Thymus (tissue), 11 donors: ENCODE measurements around the gene CANX. TPM values are rescaled to one million over a fixed set of nuclear protein-coding genes. Genes with fewer than 3 reads are reported as not detected.

Source experiments
- DNase-seq, 9 donors: peaks; one replicate each; pipeline ENCODE4 v3.0.0-alpha.2; 2013; ENCODE audit warnings: low spot score in 9 of 9, low read depth in 6 of 9, missing footprints in 1 of 9
- H3K27ac ChIP-seq, 2 donors: one replicate each; pipeline ENCODE4 v1.5.1; 2013; ENCODE audit warnings: control low read depth in 1 of 2, low read depth in 1 of 2, low read length in 1 of 2, mild to moderate bottlenecking in 1 of 2, moderate library complexity in 1 of 2
- H3K27me3 ChIP-seq, 2 donors: one replicate each; pipeline ENCODE4 v1.5.1; 2013; ENCODE audit warnings: low read length in 1 of 2; ENCODE audit not compliant: control insufficient read depth in 2 of 2, insufficient read depth in 1 of 2
- H3K36me3 ChIP-seq, 2 donors: one replicate each; pipeline ENCODE4 v1.5.1; 2013; ENCODE audit warnings: low read length in 1 of 2, mild to moderate bottlenecking in 1 of 2, moderate library complexity in 1 of 2; ENCODE audit not compliant: control insufficient read depth in 2 of 2, insufficient read depth in 2 of 2
- H3K4me1 ChIP-seq, 2 donors: one replicate each; pipeline ENCODE4 v1.5.1; 2013; ENCODE audit warnings: low read length in 2 of 2; ENCODE audit not compliant: control insufficient read depth in 2 of 2, insufficient read depth in 2 of 2
- H3K4me3 ChIP-seq, 2 donors: one replicate each; pipeline ENCODE4 v1.5.1; 2013; ENCODE audit warnings: low read length in 2 of 2, control low read depth in 1 of 2, mild to moderate bottlenecking in 1 of 2
- H3K9me3 ChIP-seq, 2 donors: one replicate each; pipeline ENCODE4 v1.5.1; 2013; ENCODE audit warnings: low read length in 1 of 2, mild to moderate bottlenecking in 1 of 2; ENCODE audit not compliant: control insufficient read depth in 2 of 2, insufficient read depth in 1 of 2
- WGBS: extraction: QIAGEN DNeasy Blood & Tissue Kit; methylation state at CpG from one replicate; pipeline ENCODE4 v1.1.7; 2013; 5-methylcytosine and 5-hydroxymethylcytosine counted together
- polyA plus RNA-seq: library from polyadenylated mRNA; stranded (reverse); fragments of 200-250 nt; gene quantifications from one replicate; pipeline ENCODE4 v1.2.3, GENCODE V29; 2013
- total RNA-seq: library from RNA; stranded (reverse); fragments of 120-200 nt; gene quantifications from one replicate; pipeline ENCODE4 v1.2.4, GENCODE V29; 2013
- donor health status: healthy.

CANX gene
- total and polyA plus RNA-seq, 2 donors = 86.1 to 173 TPM

- Histone ChIP-seq H3K9me3 (no peaks in the 10 kb centered on the region), H3K27ac (no peak overlapping the region), H3K36me3 (peaks cover 64 to 74% of the 10 kb centered on the region in 2 donors), H3K27me3 (no peaks in the 10 kb centered on the region), H3K4me3 (no peak overlapping the region), H3K4me1 (no peaks in the 10 kb centered on the region)
- DNase-seq = no peak
- WGBS = 97% methylated on average over 10 of the region's 10 CpGs
Observed at GRCh38 chr5:179777456-179777855, 78.7 kb downstream of the CANX start.

GRCh38 chr5:179777909-179778308 lies 79.1 kb downstream of the CANX start:
- Histone ChIP-seq H3K27me3 (no peaks in the 10 kb centered on the region), H3K4me3 (no peak overlapping the region), H3K27ac (no peak overlapping the region), H3K9me3 (no peaks in the 10 kb centered on the region), H3K4me1 (no peaks in the 10 kb centered on the region), H3K36me3 (peaks cover 62 to 71% of the 10 kb centered on the region in 2 donors)
- DNase-seq = no peak
- WGBS = 82% methylated on average over 9 of the region's 9 CpGs

- Histone ChIP-seq H3K36me3 (peaks cover 57 to 68% of the 10 kb centered on the region in 2 donors), H3K4me3 (no peak overlapping the region), H3K27ac (no peak overlapping the region), H3K4me1 (no peaks in the 10 kb centered on the region), H3K9me3 (no peaks in the 10 kb centered on the region), H3K27me3 (no peaks in the 10 kb centered on the region)
- DNase-seq = no peak
- WGBS = 99% methylated on average over 5 of the region's 5 CpGs
Observed at GRCh38 chr5:179778591-179778990, 79.8 kb downstream of the CANX start.

- no peak overlapping the region for H3K27ac ChIP-seq
- H3K4me1 ChIP-seq = no peaks in the 10 kb centered on the region
- no peak overlapping the region for H3K4me3 ChIP-seq
- H3K27me3 ChIP-seq = no peaks in the 10 kb centered on the region
- over 99% methylated on average over 4 of the region's 4 CpGs for WGBS
- DNase-seq = no peak
- H3K9me3 ChIP-seq = no peaks in the 10 kb centered on the region
- peaks cover 44 to 55% of the 10 kb centered on the region in 2 donors for H3K36me3 ChIP-seq
Observed at GRCh38 chr5:179779826-179780225, 81.1 kb downstream of the CANX start.

GRCh38 chr5:179780362-179780761 lies 81.6 kb downstream of the CANX start:
- no peaks in the 10 kb centered on the region for H3K27me3 ChIP-seq
- no peaks in the 10 kb centered on the region for H3K9me3 ChIP-seq
- WGBS = 96% methylated on average over 7 of the region's 7 CpGs
- DNase-seq = no peak
- peaks cover 39 to 51% of the 10 kb centered on the region in 2 donors for H3K36me3 ChIP-seq
- no peaks in the 10 kb centered on the region for H3K4me1 ChIP-seq
- no peak overlapping the region for H3K27ac ChIP-seq
- H3K4me3 ChIP-seq = no peak overlapping the region

Other genes with a start within 250 kb of the CANX start
- 31.5 TPM for gene RUFY1, start 148.4 kb upstream of the CANX start, total RNA-seq
- 40.9 TPM for gene RUFY1, start 148.4 kb upstream of the CANX start, polyA plus RNA-seq
- 612 TPM for gene HNRNPH1, start 75.3 kb upstream of the CANX start, total RNA-seq
- gene HNRNPH1, start 75.3 kb upstream of the CANX start, polyA plus RNA-seq = 582 TPM
- 0.19 TPM for gene CBY3, start 17.9 kb upstream of the CANX start, total RNA-seq
- 0.07 TPM for gene CBY3, start 17.9 kb upstream of the CANX start, polyA plus RNA-seq
- gene MAML1, start 33.9 kb downstream of the CANX start, total RNA-seq = 10.5 TPM
- gene MAML1, start 33.9 kb downstream of the CANX start, polyA plus RNA-seq = 13.3 TPM
- gene LTC4S, start 95.0 kb downstream of the CANX start, total RNA-seq = 2.7 TPM
- 2.8 TPM for gene LTC4S, start 95.0 kb downstream of the CANX start, polyA plus RNA-seq
- 23.6 TPM for gene MGAT4B, start 107.9 kb downstream of the CANX start, total RNA-seq
- 56.7 TPM for gene MGAT4B, start 107.9 kb downstream of the CANX start, polyA plus RNA-seq
- 97.9 TPM for gene SQSTM1, start 121.9 kb downstream of the CANX start, total RNA-seq
- 253 TPM for gene SQSTM1, start 121.9 kb downstream of the CANX start, polyA plus RNA-seq
- gene MRNIP, start 159.8 kb downstream of the CANX start, total RNA-seq = 10.2 TPM
- gene MRNIP, start 159.8 kb downstream of the CANX start, polyA plus RNA-seq = 43.9 TPM
- gene TBC1D9B, start 208.9 kb downstream of the CANX start, total RNA-seq = 13.9 TPM
- gene TBC1D9B, start 208.9 kb downstream of the CANX start, polyA plus RNA-seq = 69.4 TPM